DMS 273 treated with DMSO at 0.1 percent for 48 hours (cell line): ENCODE results near the gene BTK.
"Not testable (repeated sequence)": the region's sequence is repeated elsewhere in the genome, so short reads cannot be mapped to it uniquely, and the experiment has no call there.

Experiments used
- DNase-seq: peaks from one replicate; lab custom pipeline; 2025; lab: John Stamatoyannopoulos, UW

BTK gene

GRCh38 chrX:101337776-101338271 lies 48.2 kb downstream of the BTK start:
- DNase-seq, result no peak

GRCh38 chrX:101334310-101334709 lies 51.7 kb downstream of the BTK start:
- not testable (repeated sequence) for DNase-seq

GRCh38 chrX:101326600-101326999 lies 59.4 kb downstream of the BTK start:
- DNase-seq, result not testable (repeated sequence)

GRCh38 chrX:101303790-101304189 lies 82.2 kb downstream of the BTK start:
- DNase-seq, result no peak
